H1 (cell line): ENCODE measurements around the gene TRPM1.

Experiments
- EZH2 ChIP-seq: fragments of 200-600 bp; sonication (generic); IDR thresholded peaks from 2 replicates; pipeline ENCODE4 v1.7.1; 2012; ENCODE audit warnings: low read depth, mild to moderate bottlenecking, moderate library complexity, low read length, inconsistent platforms; ENCODE audit not compliant: severe bottlenecking
- NRF1 ChIP-seq: IDR thresholded peaks from 2 replicates; pipeline ENCODE4 v1.6.1; 2011; ENCODE audit warnings: mild to moderate bottlenecking, low read depth, low read length, improper control_type of control experiment
- POLR2A ChIP-seq, 2 experiments: IDR thresholded peaks; 1 replicate in 1 of 2; 2 replicates in 1 of 2; pipeline ENCODE4 v1.6.1; 2011; ENCODE audit warnings: low read depth in 2 of 2, low read length in 2 of 2, mild to moderate bottlenecking in 2 of 2; ENCODE audit errors: control extremely low read depth in 1 of 2
- POLR2AphosphoS5 ChIP-seq: IDR thresholded peaks from 2 replicates; pipeline ENCODE4 v1.6.1; 2011; ENCODE audit warnings: low read depth, low read length
- RNF2 ChIP-seq: fragments of 200-900, 300-1000 bp; sonication (generic); IDR thresholded peaks from 2 replicates; pipeline ENCODE4 v1.7.1; 2016; ENCODE audit warnings: borderline replicate concordance, low read depth, mild to moderate bottlenecking, antibody characterized with exemption, low read length; ENCODE audit not compliant: poor library complexity, severe bottlenecking; ENCODE audit errors: missing control alignments
- SIX5 ChIP-seq: IDR thresholded peaks from 2 replicates; pipeline ENCODE4 v1.6.1; 2011; ENCODE audit warnings: mild to moderate bottlenecking, low read depth, low read length
- TF ChIP-seq, protein P1 (sequence below), 3 experiments: IDR thresholded peaks; 1 replicate in 2 of 3; 2 replicates in 1 of 3; pipeline versions ENCODE4 v1.5.1 to v1.6.1; 2011; ENCODE audit warnings: low read length in 3 of 3, mild to moderate bottlenecking in 3 of 3, inconsistent platforms in 2 of 3, low read depth in 1 of 3, moderate library complexity in 1 of 3; ENCODE audit not compliant: insufficient read depth in 1 of 3; ENCODE audit errors: control extremely low read depth in 1 of 3

DNA sequence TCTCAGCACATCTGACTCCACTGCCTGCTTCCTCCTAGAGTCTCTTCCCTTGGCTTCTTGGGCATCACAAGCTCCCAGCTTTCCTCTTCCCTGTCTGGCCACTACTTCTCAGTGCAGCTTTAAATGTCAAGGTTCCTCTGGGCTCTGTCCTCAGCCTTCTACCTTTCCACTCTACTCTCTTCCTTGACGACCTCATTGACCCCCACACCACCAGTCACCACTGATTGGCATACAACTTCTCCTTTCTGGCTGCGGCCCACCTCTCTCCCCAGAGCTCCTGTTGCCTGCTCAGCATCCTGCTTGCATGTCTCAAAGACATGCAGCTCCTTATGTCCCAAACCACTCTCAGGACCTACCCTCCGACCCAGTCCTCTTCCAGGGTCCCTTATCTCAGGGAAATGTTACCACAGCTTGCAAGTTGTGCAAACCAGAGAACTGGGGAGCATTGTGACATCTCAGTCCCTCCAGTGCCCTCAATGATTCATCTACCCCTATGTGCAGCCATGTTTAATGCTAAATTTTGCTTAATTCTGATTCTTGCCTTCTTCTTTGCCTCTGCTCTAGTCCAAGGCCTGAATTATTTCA is 49.9 kb downstream of the TRPM1 start:
- TF ChIP-seq, protein P1, sequence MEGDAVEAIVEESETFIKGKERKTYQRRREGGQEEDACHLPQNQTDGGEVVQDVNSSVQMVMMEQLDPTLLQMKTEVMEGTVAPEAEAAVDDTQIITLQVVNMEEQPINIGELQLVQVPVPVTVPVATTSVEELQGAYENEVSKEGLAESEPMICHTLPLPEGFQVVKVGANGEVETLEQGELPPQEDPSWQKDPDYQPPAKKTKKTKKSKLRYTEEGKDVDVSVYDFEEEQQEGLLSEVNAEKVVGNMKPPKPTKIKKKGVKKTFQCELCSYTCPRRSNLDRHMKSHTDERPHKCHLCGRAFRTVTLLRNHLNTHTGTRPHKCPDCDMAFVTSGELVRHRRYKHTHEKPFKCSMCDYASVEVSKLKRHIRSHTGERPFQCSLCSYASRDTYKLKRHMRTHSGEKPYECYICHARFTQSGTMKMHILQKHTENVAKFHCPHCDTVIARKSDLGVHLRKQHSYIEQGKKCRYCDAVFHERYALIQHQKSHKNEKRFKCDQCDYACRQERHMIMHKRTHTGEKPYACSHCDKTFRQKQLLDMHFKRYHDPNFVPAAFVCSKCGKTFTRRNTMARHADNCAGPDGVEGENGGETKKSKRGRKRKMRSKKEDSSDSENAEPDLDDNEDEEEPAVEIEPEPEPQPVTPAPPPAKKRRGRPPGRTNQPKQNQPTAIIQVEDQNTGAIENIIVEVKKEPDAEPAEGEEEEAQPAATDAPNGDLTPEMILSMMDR (IDR thresholded peaks at IDR 0.05; ENCODE audit: control extremely low read depth in 1 of 3, insufficient read depth in 1 of 3, low read depth in 1 of 3, low read length in 3 of 3) = no peak
- TF ChIP-seq RNF2 (no peak), POLR2AphosphoS5 (no peak), SIX5 (no peak), NRF1 (no peak), POLR2A (IDR thresholded peaks at IDR 0.05; ENCODE audit: control extremely low read depth in 1 of 2, low read depth in 2 of 2, low read length in 2 of 2) (no peak), EZH2 (no peak)
